Spinal cord (tissue), 10 donors: ENCODE measurements around the gene TMEM201. TPM values are rescaled to one million over a fixed set of nuclear protein-coding genes. Genes with fewer than 3 reads are reported as not detected.

Source experiments
- DNase-seq, 6 donors: peaks; one replicate each; pipeline versions ENCODE4 v3.0.0 to v3.0.0-alpha.2; 2013 to 2015; ENCODE audit warnings: low spot score in 6 of 6, low read depth in 4 of 6
- H3K27ac ChIP-seq: one replicate; pipeline ENCODE4 v1.5.1; 2013; ENCODE audit warnings: low read depth, low read length, control low read depth
- H3K27me3 ChIP-seq: one replicate; pipeline ENCODE4 v1.6.1; 2013; ENCODE audit warnings: low read length; ENCODE audit not compliant: control insufficient read depth, insufficient read depth
- H3K36me3 ChIP-seq: one replicate; pipeline ENCODE4 v1.6.1; 2013; ENCODE audit warnings: low read length; ENCODE audit not compliant: control insufficient read depth, insufficient read depth
- H3K4me1 ChIP-seq: one replicate; pipeline ENCODE4 v1.6.1; 2013; ENCODE audit warnings: low read length; ENCODE audit not compliant: control insufficient read depth, insufficient read depth
- H3K4me3 ChIP-seq: one replicate; pipeline ENCODE4 v1.5.1; 2013; ENCODE audit warnings: low read depth, low read length, control low read depth
- H3K9me3 ChIP-seq: one replicate; pipeline ENCODE4 v1.6.1; 2013; ENCODE audit warnings: low read length; ENCODE audit not compliant: control insufficient read depth, insufficient read depth
- WGBS: methylation state at CpG from one replicate; pipeline ENCODE4 v1.1.5; 2013; ENCODE audit warnings: missing lambda C conversion rate; ENCODE audit not compliant: insufficient coverage; 5-methylcytosine and 5-hydroxymethylcytosine counted together
- polyA plus RNA-seq, 2 donors: library from polyadenylated mRNA; unstranded; fragments of 120-200 nt; gene quantifications; one replicate each; pipeline ENCODE4 v1.2.1, GENCODE V29; 2013; ENCODE audit not compliant: insufficient read length in 2 of 2
- total RNA-seq, 2 donors: library from RNA; depleted of rRNA in 1 of 2; stranded (reverse); fragments of 120-200 nt in 1 of 2; fragments of >200 nt in 1 of 2; gene quantifications; one replicate each; pipeline versions ENCODE4 v1.2.3 to v1.2.4, GENCODE V29; 2013 to 2014
- donor health status: healthy.

The TMEM201 gene
- total and polyA plus RNA-seq, 4 donors: 7.2 to 27.7 (median 16.7) TPM

GRCh38 chr1:9649769-9650168 is 61.1 kb downstream of the TMEM201 start:
- no CpG with 5 or more reads among the region's 3 CpGs for WGBS
- Histone ChIP-seq H3K9me3 (no peaks in the 10 kb centered on the region), H3K36me3 (no peaks in the 10 kb centered on the region), H3K27ac (no peak overlapping the region), H3K4me3 (no peak overlapping the region), H3K27me3 (peaks cover 41% of the 10 kb centered on the region), H3K4me1 (peaks cover 12% of the 10 kb centered on the region)
- no peak for DNase-seq

- peaks cover 12% of the 10 kb centered on the region for H3K4me1 ChIP-seq
- no peak overlapping the region for H3K4me3 ChIP-seq
- 58% methylated on average over 4 of the region's 10 CpGs for WGBS
- no peaks in the 10 kb centered on the region for H3K9me3 ChIP-seq
- no peak for DNase-seq
- no peaks in the 10 kb centered on the region for H3K36me3 ChIP-seq
- H3K27me3 ChIP-seq: peaks cover 41% of the 10 kb centered on the region
- H3K27ac ChIP-seq: no peak overlapping the region
These were observed 62.5 kb downstream of the TMEM201 start for GRCh38 chr1:9651220-9651564.

GRCh38 chr1:9651565-9652378 is 63.1 kb downstream of the TMEM201 start, which contains the start of gene PIK3CD:
PIK3CD (plus strand) TSS chr1:9651731; CDS start chr1:9710456, 58,725 bp downstream.
- DNase-seq: peak in 3 of 6 donors; percentile 26 to 79 (median 76)
- H3K9me3 ChIP-seq: no peaks in the 10 kb centered on the region
- WGBS: under 1% methylated on average over 94 of the region's 94 CpGs
- peak within 1 kb of the TSS; percentile 2 for H3K4me3 ChIP-seq
- H3K36me3 ChIP-seq: no peaks in the 10 kb centered on the region
- H3K27me3 ChIP-seq: peaks cover 41% of the 10 kb centered on the region
- no peak within 1 kb of the TSS for H3K27ac ChIP-seq
- H3K4me1 ChIP-seq: peaks cover 12% of the 10 kb centered on the region

GRCh38 chr1:9652379-9653209 is 63.9 kb downstream of the TMEM201 start:
- Histone ChIP-seq H3K27ac (no peak overlapping the region), H3K9me3 (no peaks in the 10 kb centered on the region), H3K4me1 (peaks cover 12% of the 10 kb centered on the region), H3K36me3 (no peaks in the 10 kb centered on the region), H3K27me3 (peaks cover 41% of the 10 kb centered on the region), H3K4me3 (peak overlapping the region; percentile 2)
- 3% methylated on average over 43 of the region's 55 CpGs for WGBS
- DNase-seq: no peak

GRCh38 chr1:9653210-9653490 is 64.4 kb downstream of the TMEM201 start:
- no peak for DNase-seq
- Histone ChIP-seq H3K27ac (no peak overlapping the region), H3K27me3 (peaks cover 41% of the 10 kb centered on the region), H3K36me3 (no peaks in the 10 kb centered on the region), H3K4me1 (peaks cover 12% of the 10 kb centered on the region), H3K9me3 (no peaks in the 10 kb centered on the region), H3K4me3 (no peak overlapping the region)
- WGBS: 58% methylated on average over 3 of the region's 11 CpGs

- H3K27ac ChIP-seq: no peak overlapping the region
- H3K27me3 ChIP-seq: peaks cover 41% of the 10 kb centered on the region
- DNase-seq: no peak
- H3K36me3 ChIP-seq: no peaks in the 10 kb centered on the region
- H3K4me3 ChIP-seq: no peak overlapping the region
- 85% methylated on average over 4 of the region's 10 CpGs for whole genome bisulfite sequencing
- peaks cover 12% of the 10 kb centered on the region for H3K4me1 ChIP-seq
- H3K9me3 ChIP-seq: no peaks in the 10 kb centered on the region
These were observed 64.9 kb downstream of the TMEM201 start for GRCh38 chr1:9653491-9654050.

- DNase-seq: no peak
- Histone ChIP-seq H3K27me3 (peaks cover 41% of the 10 kb centered on the region), H3K36me3 (no peaks in the 10 kb centered on the region), H3K4me3 (no peak overlapping the region), H3K4me1 (peaks cover 12% of the 10 kb centered on the region), H3K9me3 (no peaks in the 10 kb centered on the region), H3K27ac (no peak overlapping the region)
- WGBS: 80% methylated on average over 25 of the region's 25 CpGs
These were observed 65.5 kb downstream of the TMEM201 start for GRCh38 chr1:9654051-9654833.

- Histone ChIP-seq H3K27ac (no peak overlapping the region), H3K27me3 (peaks cover 37% of the 10 kb centered on the region), H3K9me3 (no peaks in the 10 kb centered on the region), H3K36me3 (no peaks in the 10 kb centered on the region), H3K4me3 (no peak overlapping the region), H3K4me1 (peaks cover 12% of the 10 kb centered on the region)
- DNase-seq: peak in 1 of 6 donors; percentile 39
- WGBS: 73% methylated on average over 8 of the region's 16 CpGs
These were observed 66.4 kb downstream of the TMEM201 start for GRCh38 chr1:9654834-9655723.
